K562 (cell line): ENCODE measurements around the gene FAR2. TPM values are rescaled to one million over a fixed set of nuclear protein-coding genes. Genes with fewer than 3 reads are reported as not detected.

Source experiments
- ASH1L ChIP-seq: fragments of 450-650 bp; IDR thresholded peaks from 2 replicates; pipeline ENCODE4 v1.6.1; 2018; ENCODE audit warnings: borderline replicate concordance, mild to moderate bottlenecking, low read depth; ENCODE audit not compliant: partially characterized antibody
- ATF2 ChIP-seq: sonication (generic); formaldehyde crosslinking; IDR thresholded peaks from 2 replicates; pipeline ENCODE4 v1.8.1; 2022; ENCODE audit warnings: missing genetic modification reagents
- FOXM1 ChIP-seq, 2 experiments: fragments of 450-650 bp in 1 of 2; sonication (generic) in 1 of 2; formaldehyde crosslinking in 1 of 2; IDR thresholded peaks; 2 replicates each; pipeline versions ENCODE4 v1.6.1 to v1.9.0; 2017 to 2022; ENCODE audit warnings: low read depth in 2 of 2, mild to moderate bottlenecking in 2 of 2, missing genetic modification reagents in 1 of 2, moderate library complexity in 1 of 2
- GABPA ChIP-seq: fragments of 200-800 bp; sonication (Bioruptor generic); conservative IDR thresholded peaks from 2 replicates; pipeline ENCODE4 v1.6.1; 2016; ENCODE audit warnings: low read depth, missing genetic modification characterization, missing compliant biosample characterization
- KDM4B ChIP-seq, 2 experiments: fragments of 450-650 bp in 1 of 2; sonication (generic) in 1 of 2; IDR thresholded peaks; 2 replicates each; pipeline ENCODE4 v1.6.1; 2016 to 2017; ENCODE audit warnings: borderline replicate concordance in 2 of 2, antibody characterized with exemption in 1 of 2, low read depth in 1 of 2, mild to moderate bottlenecking in 1 of 2
- NELFE ChIP-seq: IDR thresholded peaks from 2 replicates; pipeline ENCODE4 v1.6.1; 2011; ENCODE audit warnings: mild to moderate bottlenecking; ENCODE audit not compliant: insufficient read depth, insufficient read length
- RNF2 ChIP-seq: sonication (generic); IDR thresholded peaks from 2 replicates; pipeline ENCODE4 v1.6.1; 2016
- SMAD4 ChIP-seq: fragments of 250-450 bp; sonication (Bioruptor Pico); conservative IDR thresholded peaks from 2 replicates; pipeline ENCODE4 v1.8.0; 2021; ENCODE audit warnings: inconsistent platforms, mild to moderate bottlenecking, moderate library complexity
- TAL1 ChIP-seq: fragments of 450-650 bp; IDR thresholded peaks from 2 replicates; pipeline ENCODE4 v1.6.1; 2016; ENCODE audit warnings: mild to moderate bottlenecking
- TGIF2 ChIP-seq: sonication (generic); formaldehyde crosslinking; IDR thresholded peaks from 2 replicates; pipeline ENCODE4 v1.8.1; 2022; ENCODE audit warnings: mild to moderate bottlenecking, missing genetic modification reagents, moderate library complexity
- ZEB2 ChIP-seq: fragments of 450-650 bp; IDR thresholded peaks from 2 replicates; pipeline ENCODE4 v1.6.1; 2016
- ZNF224 ChIP-seq: sonication (generic); formaldehyde crosslinking; IDR thresholded peaks from 2 replicates; pipeline ENCODE4 v1.8.0; 2022; ENCODE audit warnings: mild to moderate bottlenecking, missing genetic modification reagents
- ZNF274 ChIP-seq: IDR thresholded peaks from 2 replicates; pipeline ENCODE4 v1.6.1; 2011; ENCODE audit warnings: low read depth, mild to moderate bottlenecking, low read length, moderate library complexity, borderline replicate concordance
- ZNF592 ChIP-seq: fragments of 450-650 bp; IDR thresholded peaks from 2 replicates; pipeline ENCODE4 v1.6.1; 2017; ENCODE audit warnings: antibody characterized with exemption, mild to moderate bottlenecking
- polyA plus RNA-seq, 8 experiments: library from polyadenylated mRNA; depleted of rRNA in 4 of 8; stranded (reverse) in 5 of 8; unstranded in 3 of 8; fragments of >200 nt; fragmentation: Nextera tagmentation in 2 of 8; fragmentation: Illumina TruSeq in 1 of 8; extraction: Ambion mirVana in 2 of 8; extraction: Trizol in 1 of 8; gene quantifications; 2 replicates each; pipeline versions ENCODE4 v1.2.1 to v1.2.3, GENCODE V29; 2011 to 2014; ENCODE audit warnings: inconsistent platforms in 1 of 8, missing spikeins in 1 of 8
- total RNA-seq, 7 experiments: library from RNA; depleted of rRNA in 6 of 7; stranded (reverse); fragments of >200 nt in 6 of 7; fragmentation: Illumina TruSeq in 2 of 7; extraction: Trizol in 2 of 7; gene quantifications; 2 replicates each; pipeline versions ENCODE4 v1.2.1 to v1.2.3, GENCODE V29; 2011 to 2021; ENCODE audit warnings: low replicate concordance in 1 of 7

FAR2 gene
- total and polyA plus RNA-seq, 9 of the 15 experiments (the other 6 are each of a cell fraction or from before 2014, with no cell fraction given): 5.0 to 13.4 (median 8.5) TPM

- TF ChIP-seq ZNF224 (CRISPR knock-in tag): no peak
- TF ChIP-seq ASH1L: no peak
- peak; percentile 32; the same call in 1 of the 2 replicates for TF ChIP-seq FOXM1 (IDR thresholded peaks at IDR 0.05; ENCODE audit: low read depth)
- TF ChIP-seq FOXM1 (CRISPR knock-in tag; IDR thresholded peaks at IDR 0.05; ENCODE audit: low read depth): no peak
- TF ChIP-seq NELFE: no peak
- TF ChIP-seq KDM4B (IDR thresholded peaks at IDR 0.05; ENCODE audit: borderline replicate concordance in 2 of 2, low read depth in 1 of 2): no peak
- no peak for TF ChIP-seq ZNF592
- no peak for TF ChIP-seq ZEB2
- TF ChIP-seq TGIF2 (CRISPR knock-in tag): no peak
- no peak for TF ChIP-seq ZNF274
- TF ChIP-seq GABPA: peak; percentile 51
- TF ChIP-seq ATF2 (CRISPR knock-in tag): no peak
- TF ChIP-seq TAL1: peak; percentile 10; the same call in 1 of the 2 replicates
- peak; percentile 34; the same call in 1 of the 2 replicates for TF ChIP-seq SMAD4 (CRISPR knock-in tag)
- peak; percentile 53; the same call in 1 of the 2 replicates for TF ChIP-seq RNF2
These were observed 93.9 kb downstream of the FAR2 start (continued) for GRCh38 chr12:29242921-29243431.
